Measurements from ENCODE around the gene PKD2L1. TPM values are rescaled to one million over a fixed set of nuclear protein-coding genes. Genes with fewer than 3 reads are reported as not detected.

PKD2L1 gene
- total RNA-seq, 2 donors from 2014 or later, result not detected

- Histone ChIP-seq H3K27ac (peak within 1 kb of the TSS; percentile 74 to 81), H3K9me3 (no peaks in the 10 kb centered on the region), H3K4me3 (peak within 1 kb of the TSS; percentile 76 to 99), H3K36me3 (no peaks in the 10 kb centered on the region), H3K27me3 (no peaks in the 10 kb centered on the region), H3K4me1 (peaks cover 0 to 22% of the 10 kb centered on the region in 2 donors)
- peak; percentile 88 for DNase-seq (ENCODE audit: low spot score)
- no peak for TF ChIP-seq CTCF (IDR thresholded peaks at IDR 0.05)
These were observed 62.6 kb downstream of the PKD2L1 start, which contains the start of gene CWF19L1 for GRCh38 chr10:100267239-100268104. Gene CWF19L1 (minus strand): TSS chr10:100267638. CDS start chr10:100267593, 45 bp downstream.

GRCh38 chr10:100265821-100266485 is 64.1 kb downstream of the PKD2L1 start:
- peak overlapping the region in 1 of 2 donors; percentile 76 for H3K4me3 ChIP-seq
- H3K4me1 ChIP-seq, result peaks cover 0 to 22% of the 10 kb centered on the region in 2 donors
- no peak for TF ChIP-seq CTCF (IDR thresholded peaks at IDR 0.05)
- no peaks in the 10 kb centered on the region for H3K27me3 ChIP-seq
- H3K36me3 ChIP-seq, result peaks cover 1% of the 10 kb centered on the region
- no peaks in the 10 kb centered on the region for H3K9me3 ChIP-seq
- no peak overlapping the region for H3K27ac ChIP-seq
- no peak for DNase-seq (ENCODE audit: low spot score)

- DNase-seq (ENCODE audit: low spot score), result no peak
- Histone ChIP-seq H3K4me3 (no peak overlapping the region), H3K27ac (no peak overlapping the region), H3K4me1 (no peaks in the 10 kb centered on the region), H3K9me3 (no peaks in the 10 kb centered on the region), H3K27me3 (no peaks in the 10 kb centered on the region), H3K36me3 (peaks cover 76% of the 10 kb centered on the region)
- no peak for TF ChIP-seq CTCF (IDR thresholded peaks at IDR 0.05)
These were observed 75.8 kb downstream of the PKD2L1 start for GRCh38 chr10:100254191-100254590.

- Histone ChIP-seq H3K27me3 (no peaks in the 10 kb centered on the region), H3K4me1 (no peaks in the 10 kb centered on the region), H3K9me3 (no peaks in the 10 kb centered on the region), H3K36me3 (peaks cover 74% of the 10 kb centered on the region), H3K27ac (no peak overlapping the region), H3K4me3 (no peak overlapping the region)
- DNase-seq (ENCODE audit: low spot score), result no peak
- no peak for TF ChIP-seq CTCF (IDR thresholded peaks at IDR 0.05)
These were observed 77.0 kb downstream of the PKD2L1 start for GRCh38 chr10:100253041-100253440.

- H3K27me3 ChIP-seq, result no peaks in the 10 kb centered on the region
- H3K4me3 ChIP-seq, result no peak overlapping the region
- no peak for TF ChIP-seq CTCF (IDR thresholded peaks at IDR 0.05)
- H3K27ac ChIP-seq, result peak overlapping the region in 1 of 2 donors; percentile 7
- peaks cover 64% of the 10 kb centered on the region for H3K36me3 ChIP-seq
- H3K4me1 ChIP-seq, result no peaks in the 10 kb centered on the region
- DNase-seq (ENCODE audit: low spot score), result no peak
- no peaks in the 10 kb centered on the region for H3K9me3 ChIP-seq
These were observed 81.2 kb downstream of the PKD2L1 start for GRCh38 chr10:100248820-100249219.
